ENCODE results near the gene GOLGA2.

- TF ChIP-seq SUZ12 (IDR thresholded peaks at IDR 0.05; ENCODE audit: extremely low read depth, insufficient read depth, insufficient read length) (no peak), ZNF274 (IDR thresholded peaks at IDR 0.05; ENCODE audit: low read depth, low read length) (no peak)
These were observed 4.7 kb downstream of the GOLGA2 start for GRCh38 chr9:128271112-128271511.

Data from NT2/D1 (cell line).